GM04503 (cell line): ENCODE results near the gene HDGF.

Experiments used
- DNase-seq: peaks from one replicate; pipeline ENCODE4 v3.0.0-alpha.2; 2012; ENCODE audit warnings: low read depth

Gene HDGF

DNA sequence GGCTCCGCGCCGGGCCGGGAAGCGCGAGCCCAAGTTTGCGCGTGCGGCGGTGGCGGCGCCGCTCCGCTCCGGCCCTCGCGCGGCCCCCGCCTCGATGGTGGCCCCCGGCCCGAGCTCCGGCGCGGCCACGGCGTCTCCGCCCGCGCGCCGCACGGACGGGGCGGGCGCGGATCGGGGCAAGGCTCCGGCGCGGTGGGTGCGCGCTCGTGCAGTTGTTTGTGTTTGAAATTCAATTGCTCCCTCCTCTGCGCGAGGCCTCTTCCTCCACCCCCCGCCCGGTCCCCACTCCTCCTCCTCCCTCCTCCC, at the start of gene HDGF:
TSS of gene HDGF (minus strand) at position 225 of the 306 bp plus-strand sequence. CDS start 246 bp downstream, outside the sequence.
- DNase-seq: no peak

DNA sequence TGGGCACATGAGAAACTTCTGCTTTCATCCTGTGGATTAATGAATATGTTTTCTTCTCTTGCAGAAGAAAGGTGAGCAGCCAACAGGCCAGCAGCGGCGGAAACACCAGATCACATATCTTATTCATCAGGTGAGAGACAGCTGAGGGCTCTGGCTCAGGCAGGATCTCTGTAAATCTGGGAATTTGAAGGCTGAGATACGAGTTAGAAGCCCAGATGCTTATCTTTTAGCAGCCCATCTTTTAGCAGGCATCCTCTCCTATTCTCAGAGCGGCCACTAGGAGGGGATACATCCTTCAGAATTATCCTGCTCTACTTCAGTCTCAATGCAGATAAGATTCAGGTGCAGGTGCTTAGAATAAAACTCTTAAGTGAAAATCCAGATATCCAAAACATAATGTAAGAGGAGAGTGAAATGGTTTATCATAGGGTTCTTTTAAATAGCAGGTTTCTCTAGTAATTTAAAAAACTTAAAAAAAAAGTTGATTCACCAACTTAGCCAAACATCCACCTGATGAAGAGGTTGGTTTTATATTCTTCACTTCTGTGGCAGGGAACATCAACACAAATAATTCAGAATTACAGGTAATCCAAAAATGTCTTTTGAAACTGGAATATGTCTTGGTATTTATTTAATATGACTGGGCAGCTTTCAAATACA, 45.9 kb upstream of the HDGF start:
- no peak for DNase-seq

DNA sequence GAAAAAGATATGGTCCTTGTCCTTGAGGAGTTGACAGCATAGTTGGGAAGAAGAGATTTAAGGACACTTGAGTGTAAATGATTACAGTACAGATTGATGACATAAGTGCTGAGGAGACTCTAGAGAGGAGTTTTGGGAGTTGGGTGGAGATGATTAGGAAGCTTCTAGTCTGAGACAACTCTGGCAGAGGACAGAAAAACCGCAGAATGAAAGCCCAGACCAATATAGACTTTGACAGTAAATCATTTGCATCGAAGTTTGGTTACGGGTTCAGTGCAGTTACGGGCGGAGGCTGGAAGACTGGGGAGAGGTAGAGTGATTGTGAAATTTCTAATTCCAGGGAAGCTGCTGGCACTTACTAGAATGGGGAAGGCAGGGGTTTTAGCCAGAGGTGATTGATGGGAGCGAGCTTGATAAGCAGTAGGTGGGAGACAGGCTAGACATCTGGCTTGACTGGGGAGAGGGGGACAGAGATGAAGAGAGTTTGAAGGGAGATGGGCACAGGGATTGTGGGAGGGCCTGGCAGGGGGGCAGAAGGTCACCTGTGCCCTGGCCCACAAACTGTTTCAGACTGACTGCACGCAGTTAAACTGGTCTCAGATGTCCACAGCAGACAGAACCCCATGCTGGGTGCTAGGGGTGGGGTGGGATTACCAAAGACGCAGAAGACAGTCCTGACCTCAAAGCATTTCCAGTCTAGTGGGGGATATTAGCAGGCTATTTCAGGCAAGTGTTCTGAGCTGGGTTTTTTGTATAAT, 45.0 kb upstream of the HDGF start:
- no peak for DNase-seq

DNA sequence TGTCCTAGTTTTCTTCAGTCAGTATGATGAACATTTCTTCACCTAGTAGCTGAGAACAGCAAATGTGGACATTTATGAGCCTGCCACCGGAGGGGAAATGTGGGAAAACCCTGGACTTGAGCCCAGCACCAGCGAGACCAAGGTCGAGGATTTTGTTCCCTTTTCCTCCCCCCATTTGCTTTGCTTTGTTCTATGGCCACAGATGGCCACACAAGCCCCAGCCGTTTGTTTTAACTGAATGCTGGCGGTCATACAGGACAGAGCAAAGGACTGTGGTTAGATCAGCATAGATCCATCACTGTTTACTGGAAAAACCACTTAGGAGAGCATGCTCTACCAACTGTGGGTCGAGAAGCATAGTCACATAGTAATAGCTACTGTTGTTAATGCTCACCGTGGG, 44.3 kb upstream of the HDGF start:
- no peak for DNase-seq

DNA sequence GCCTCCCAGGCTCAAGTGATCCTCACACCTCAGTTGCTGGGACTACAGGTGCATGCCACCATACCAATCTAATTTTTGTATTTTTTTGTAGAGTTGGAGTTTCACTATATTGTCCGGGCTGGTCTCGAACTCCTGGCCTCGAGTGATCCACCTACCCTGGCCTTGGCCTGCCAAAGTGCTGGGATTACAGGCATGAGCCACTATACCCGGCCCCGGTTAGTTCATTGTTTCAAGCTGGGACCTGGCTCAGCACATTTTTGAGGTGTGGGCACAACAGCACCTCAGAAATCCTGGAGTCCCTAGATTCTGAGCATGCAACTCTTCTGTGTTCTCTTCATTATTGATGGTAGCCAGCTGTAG, 43.9 kb upstream of the HDGF start:
- no peak for DNase-seq

DNA sequence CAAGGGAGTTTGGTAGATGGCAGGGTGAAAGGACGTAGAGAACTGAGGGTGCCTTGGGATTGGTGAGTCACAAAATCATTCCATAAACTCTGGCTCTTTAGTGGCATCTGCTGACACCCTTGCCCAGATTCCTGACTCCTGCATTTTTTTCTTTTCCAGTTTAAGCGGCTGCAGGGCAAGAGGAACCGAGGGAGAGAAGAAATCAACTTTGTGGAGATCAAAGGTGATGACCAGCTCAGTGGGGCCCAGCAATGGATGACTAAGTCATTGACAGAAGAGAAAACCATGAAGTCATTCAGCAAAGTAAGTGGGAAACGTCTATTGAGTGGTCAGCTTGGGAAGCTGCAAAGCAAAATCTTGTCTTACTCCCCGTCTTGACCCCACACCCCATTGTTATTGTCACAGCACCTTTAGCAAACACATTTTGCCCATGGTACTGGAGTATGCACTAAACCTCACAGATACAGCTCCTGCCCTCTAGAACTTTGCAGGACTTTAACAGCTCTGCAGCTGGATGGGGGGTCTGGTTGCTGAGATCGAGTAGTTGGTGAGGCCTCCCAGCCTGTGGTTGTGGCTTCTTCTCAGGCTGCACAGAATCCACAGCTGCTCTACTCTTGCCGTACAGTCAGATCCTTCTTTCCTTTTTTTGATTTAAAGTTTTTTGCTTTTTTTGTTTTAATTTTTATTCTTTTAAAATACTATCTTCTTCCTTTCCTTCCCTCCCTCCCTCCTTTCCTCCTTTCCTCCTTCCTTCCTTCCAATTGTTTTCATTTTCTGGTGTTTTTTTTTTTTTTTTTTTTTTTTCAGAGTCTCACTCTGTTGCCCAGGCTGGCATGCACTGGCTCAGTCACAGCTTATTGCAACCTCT, 43.3 kb upstream of the HDGF start:
- DNase-seq: no peak

DNA sequence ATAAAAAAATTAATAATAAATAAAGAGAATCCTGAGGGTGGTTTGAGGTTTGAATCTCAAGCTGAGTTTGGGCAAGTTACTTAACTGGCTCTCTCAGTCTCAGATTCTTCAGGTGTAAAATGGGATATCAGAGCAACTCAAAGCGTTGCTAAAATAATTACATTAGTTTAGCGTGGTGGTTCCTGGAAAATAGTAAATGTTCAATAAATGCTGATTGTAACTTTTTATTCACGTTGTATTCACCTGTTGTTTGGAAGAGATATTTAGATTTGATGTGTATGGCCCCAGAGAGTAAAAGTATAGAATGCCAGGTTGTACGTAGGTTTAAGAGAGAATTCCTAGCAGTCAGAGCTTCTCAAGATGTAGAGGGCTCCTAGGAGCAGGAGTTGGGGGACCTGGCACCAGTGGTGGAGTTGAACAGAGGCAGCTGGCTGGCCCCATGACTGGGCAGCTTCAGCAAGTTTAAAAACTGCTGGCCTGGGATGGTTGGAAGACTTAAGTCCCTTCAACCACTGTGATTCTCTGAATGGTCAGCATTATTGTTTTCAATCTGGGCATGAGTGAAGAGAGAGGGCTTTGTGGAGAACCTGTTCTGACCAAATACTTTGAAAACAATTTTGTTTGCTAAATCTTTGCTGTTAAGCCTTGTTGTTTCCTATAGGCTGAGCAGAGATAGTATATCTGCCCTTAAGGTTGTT, 38.3 kb upstream of the HDGF start:
- DNase-seq: no peak

DNA sequence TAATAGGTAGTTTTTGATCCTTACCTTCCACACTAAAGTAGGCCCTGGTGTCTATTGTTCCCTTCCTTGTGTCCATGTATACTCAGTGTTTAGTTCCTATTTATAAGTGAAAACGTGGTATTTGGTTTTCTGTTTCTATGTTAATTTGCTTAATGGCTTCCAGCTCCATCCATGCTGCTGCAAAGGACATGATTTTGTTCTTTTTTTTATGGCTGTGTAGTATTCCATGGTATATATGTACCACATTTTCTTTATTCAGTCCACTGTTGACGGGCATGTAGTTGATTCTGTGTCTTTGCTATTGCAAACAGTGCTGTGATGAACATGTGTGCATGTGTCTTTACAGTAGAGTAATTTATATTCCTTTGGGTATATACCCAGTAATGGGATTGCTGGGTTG, 36.7 kb upstream of the HDGF start:
- DNase-seq: no peak

DNA sequence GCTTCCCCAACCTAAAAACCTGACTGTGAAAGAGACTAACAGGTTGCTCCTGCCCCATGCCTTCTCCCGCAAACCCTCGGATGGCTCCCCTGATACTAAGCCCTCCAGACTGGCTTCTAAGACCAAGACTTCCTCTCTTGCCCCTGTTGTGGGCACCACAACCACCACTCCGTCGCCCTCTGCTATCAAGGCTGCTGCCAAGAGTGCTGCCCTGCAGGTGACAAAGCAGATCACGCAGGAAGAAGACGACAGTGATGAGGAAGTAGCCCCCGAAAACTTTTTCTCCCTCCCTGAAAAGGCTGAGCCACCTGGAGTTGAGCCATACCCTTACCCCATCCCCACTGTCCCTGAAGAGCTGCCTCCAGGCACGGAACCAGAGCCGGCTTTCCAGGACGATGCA, 35.2 kb upstream of the HDGF start:
- no peak for DNase-seq

DNA sequence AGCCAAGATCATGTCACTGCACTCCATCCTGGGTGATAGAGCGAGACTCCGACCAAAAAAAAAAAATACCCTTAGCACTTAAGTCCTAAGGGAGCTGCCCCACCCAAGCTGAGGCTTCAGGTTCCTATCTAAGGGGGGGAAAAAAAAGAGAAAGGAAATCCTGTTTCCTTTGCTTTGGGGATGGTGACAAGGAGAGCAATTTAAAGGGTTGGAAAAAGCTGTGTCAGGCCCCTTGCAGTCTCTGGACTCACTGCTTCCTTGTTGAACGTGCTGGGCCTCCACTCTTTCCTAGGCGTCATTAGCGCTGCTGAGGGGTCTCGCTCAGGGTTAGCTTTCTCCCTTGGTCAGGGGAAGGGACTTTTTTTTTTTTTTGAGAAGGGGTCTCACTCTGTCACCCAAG, 34.0 kb upstream of the HDGF start:
- DNase-seq: no peak

DNA sequence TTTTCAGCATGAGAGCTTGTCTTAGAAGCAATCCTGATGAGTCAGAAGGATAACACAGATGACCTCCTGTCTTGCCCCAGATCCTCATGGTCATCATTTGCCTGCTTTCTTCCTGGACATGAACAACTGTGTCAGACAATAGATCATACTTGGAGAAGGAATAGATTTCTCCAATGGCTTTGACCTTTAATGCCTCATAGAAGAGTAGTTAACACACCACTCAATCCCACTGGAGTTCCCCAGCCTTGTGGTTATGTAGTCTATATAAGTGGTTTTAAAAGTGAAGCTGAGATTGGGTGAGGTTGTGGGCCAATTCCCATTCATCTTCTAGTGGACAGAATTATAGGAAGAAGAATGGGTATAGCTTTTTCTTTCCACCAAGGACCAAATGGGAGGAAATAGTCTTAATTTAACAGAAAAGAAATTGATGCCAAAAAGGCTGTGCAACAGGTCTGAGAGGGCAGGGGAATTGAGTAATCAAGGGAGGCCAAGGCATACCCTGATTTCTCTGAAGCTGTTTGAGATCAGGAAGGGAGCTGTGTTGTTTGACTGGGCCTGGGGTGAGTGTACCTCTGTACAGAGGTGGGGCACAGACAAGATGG, 30.2 kb upstream of the HDGF start:
- DNase-seq: peak; percentile 64

DNA sequence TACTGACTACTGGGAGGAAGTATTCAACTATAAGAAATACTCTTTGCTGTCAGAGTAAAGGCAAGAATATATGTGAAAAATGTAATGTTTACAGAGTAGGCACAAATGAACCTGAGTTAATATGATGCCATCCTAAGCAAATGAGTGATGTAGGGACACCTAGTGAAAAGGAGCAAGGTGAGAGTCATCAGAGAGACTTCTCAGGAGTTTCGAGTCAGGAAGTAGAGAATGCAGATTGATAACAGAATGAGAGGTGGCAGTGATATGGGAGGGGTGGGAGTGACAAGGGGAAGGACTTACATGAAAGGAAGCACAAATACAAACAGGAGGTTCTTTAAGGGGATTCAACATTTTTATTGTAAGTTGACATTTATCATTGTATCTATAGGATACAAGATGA, 26.1 kb upstream of the HDGF start:
- no peak for DNase-seq

DNA sequence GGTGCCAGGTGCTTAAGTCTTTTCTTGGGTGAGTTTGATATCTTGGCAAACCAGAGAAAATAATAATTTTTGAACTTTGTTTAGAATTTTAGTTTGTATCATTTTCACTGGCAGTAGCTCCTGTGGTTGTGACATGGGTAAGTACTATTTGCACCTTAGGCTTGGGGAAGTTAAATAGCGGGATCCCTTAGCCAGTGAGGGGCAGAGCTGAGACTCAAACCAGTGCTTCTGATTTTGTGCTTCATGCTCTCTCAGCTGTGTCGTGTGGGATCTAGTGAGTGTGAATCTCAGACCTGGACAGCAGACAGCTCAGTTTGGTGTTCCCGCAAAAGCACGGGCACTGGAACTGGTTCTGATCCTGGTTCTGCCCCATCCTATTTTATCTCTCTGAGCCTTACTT, 25.5 kb upstream of the HDGF start:
- DNase-seq: no peak

DNA sequence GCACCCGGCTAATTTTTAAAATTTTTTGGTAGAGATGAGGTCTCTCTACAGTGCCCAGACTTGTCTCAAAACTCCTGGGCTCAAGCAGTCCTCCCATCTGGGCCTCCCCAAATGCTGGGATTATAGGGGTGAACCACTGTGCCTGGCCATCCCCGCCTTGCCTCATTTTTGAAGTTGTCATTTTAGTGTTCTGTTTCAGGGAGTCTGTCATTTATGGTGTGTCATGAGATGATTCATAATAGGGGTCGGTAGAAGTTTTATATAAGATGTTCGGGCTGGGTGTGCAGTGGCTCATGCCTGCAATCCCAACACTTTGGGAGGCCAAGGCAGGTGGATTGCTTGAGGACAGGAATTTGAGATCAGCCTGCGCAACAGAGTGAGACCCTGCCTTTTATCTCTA, 24.3 kb upstream of the HDGF start:
- no peak for DNase-seq

DNA sequence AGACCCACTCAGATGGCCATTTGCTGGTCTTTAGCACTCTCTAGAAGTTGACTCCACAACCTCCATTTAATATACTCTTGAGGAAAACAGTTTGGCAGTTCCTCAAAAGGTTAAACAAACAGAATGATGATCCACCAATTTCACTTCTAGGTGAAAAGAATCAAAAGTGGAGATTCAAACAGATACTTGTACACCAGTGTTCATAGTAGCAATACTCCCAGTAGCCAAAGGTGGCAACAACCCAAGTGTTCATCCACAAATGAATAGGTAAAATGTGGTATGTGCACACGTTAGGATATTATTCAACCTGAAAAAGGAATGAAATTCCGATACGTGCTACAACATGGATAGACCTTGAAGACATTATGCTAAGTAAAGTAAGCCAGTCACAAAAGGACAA, 22.1 kb upstream of the HDGF start:
- no peak for DNase-seq

DNA sequence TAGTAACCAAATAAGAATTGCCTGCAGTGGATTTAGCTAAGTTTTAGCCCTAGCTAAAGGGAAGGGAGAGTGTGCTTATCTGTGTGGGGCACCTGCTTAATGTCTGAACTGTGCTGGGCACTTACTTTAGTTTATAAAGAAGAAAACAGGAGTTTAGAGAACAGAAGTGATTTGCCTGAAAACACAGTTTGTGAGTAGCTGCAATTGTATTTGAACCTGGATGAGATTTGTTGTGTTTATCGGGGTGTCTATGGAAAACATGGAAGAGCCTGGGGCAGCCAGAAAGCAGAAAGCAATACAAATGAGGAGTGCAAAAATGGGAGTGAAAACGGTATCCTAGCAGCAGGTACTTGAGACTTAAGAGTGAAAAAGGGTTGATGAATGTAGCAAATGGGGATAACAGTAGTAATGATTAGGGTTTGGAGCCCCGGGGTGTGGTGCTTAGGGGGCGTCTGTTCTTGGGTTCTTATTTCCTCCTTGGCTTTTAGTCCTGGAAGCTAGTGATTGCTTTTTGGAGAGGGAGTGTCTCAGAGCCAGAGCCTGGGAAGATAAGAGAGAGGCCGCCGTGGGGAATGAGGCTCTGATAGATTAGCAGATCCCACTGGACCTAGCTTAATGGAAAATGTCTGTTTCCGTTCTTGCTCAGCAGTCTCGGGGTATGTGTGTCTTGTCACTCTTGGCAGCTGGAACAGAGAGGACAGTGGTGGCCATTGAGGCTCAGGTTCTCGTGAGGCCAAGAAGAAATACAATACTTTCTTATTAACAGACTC, 21.4 kb upstream of the HDGF start:
- DNase-seq: no peak

DNA sequence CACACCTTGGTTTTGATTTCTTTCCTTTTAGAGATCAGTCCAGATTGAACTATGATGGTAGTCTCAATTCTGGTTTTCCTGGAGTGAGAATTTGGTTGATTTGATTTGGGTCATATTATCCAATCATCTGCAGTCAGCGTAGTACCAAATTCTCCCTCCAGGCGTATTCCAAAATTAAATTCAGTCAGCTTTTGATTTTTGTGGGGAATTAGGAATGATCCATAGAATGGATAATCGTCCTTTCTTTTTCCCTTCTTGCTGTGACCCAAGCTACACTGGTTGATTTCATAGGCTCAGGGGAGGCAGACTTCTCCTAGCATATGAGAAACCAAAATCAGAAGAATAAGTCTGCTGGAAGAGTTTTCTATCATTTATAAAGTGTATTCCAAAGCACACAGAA, 20.7 kb upstream of the HDGF start:
- DNase-seq: no peak

DNA sequence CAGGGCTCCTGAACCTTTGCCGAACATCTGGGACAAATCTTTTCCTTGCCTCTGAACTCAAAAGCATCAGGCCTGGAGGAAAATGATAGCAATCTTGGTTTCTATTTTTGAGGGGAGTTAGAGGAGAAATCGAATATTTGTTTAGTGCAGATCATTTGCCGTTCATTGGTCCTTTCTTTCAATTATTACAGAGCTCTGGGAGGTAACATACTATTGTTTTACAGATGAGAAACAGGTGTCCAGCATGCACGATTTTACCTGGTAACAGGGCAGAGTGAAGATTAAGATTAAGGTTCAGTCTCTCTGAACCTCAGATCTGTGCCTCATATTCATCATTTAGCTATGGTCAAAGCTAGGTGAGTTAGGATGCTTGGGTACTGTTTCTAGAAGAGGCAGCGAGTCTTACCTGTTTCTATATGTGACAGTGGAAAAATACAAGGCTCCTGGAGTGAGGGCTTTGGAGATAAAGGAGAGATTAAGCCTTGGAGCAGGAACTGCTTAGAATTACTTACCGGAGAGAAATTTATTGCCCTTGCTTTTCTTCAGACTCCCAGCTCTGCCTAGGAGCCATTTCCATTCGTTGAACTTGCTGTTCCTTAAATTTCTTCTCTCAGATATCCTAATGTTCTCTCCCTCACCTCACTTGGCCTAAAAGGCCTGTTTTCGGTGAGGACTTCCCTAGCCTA, 17.3 kb upstream of the HDGF start:
- no peak for DNase-seq

DNA sequence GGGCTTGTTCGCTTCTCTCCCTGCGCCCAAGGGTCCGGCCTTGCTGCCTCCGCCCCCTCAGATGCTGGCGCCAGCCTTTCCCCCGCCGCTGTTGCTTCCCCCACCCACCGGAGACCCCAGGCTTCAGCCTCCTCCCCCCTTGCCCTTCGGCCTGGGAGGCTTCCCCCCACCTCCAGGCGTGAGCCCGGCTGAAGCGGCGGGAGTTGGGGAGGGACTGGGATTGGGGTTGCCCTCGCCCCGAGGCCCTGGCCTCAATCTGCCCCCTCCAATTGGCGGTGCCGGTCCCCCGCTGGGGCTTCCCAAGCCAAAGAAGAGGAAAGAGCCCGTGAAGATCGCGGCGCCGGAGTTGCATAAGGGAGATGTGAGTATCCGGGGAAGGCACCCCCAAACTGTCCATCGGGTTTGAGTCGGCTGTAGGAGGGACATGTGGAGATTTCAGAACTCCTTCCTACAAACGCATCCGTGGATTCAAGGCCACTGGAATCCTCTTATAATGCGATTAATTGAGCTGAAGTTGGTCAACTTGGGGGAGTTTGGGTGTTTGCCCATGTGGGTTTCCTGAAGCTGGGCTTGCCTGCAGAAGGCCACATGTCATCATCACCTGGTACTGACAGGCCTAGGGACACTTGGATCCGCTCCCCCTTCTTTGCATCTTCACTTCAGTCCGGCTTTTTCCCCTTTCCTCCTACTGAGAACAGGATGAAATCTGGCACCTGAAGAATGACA, 16.6 kb upstream of the HDGF start:
- no peak for DNase-seq
